ENCODE results near the gene AP1S1.

- TF ChIP-seq CTCF (IDR thresholded peaks at IDR 0.05) = no peak
- TF ChIP-seq POLR2AphosphoS5 (IDR thresholded peaks at IDR 0.05) = no peak
These were observed 26.0 kb upstream of the AP1S1 start for GRCh38 chr7:101128040-101128834.
